ENCODE results near the gene KLHL29. TPM values are rescaled to one million over a fixed set of nuclear protein-coding genes. Genes with fewer than 3 reads are reported as not detected.

Gene KLHL29
- polyA plus RNA-seq, 3 donors, result 0.03 TPM; not detected in 2

DNA sequence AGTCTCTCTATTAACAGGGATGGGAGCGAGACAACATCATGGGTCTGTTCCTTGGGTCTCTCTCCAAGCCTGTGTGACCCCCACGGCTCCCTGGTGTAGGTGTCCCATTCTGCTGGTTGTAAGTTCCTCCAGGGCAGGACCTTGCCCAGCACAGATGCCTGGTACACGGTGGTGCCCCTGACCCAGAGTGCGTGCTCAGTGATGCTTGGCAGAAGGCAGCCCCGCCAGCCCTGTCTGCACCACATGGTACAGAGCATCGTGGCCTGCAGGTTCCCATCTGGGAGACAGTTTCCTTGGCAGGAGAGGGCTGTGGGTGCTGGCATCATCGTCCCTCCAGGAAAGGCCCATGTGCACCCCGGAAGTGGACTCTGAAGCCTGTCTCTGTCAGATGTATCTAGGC is 249.0 kb downstream of the KLHL29 start:
- no peak overlapping the region for H3K27ac ChIP-seq (ENCODE audit: low read depth in 1 of 2, low read length in 2 of 2)
- H3K36me3 ChIP-seq (replicated peaks in 1 of 2; ENCODE audit: control insufficient read depth in 1 of 2, insufficient read depth in 2 of 2, low read length in 2 of 2), result no peaks in the 10 kb centered on the region
- Mint-ChIP-seq H3K36me3 (no peaks in the 10 kb centered on the region), H3K9me3 (peaks cover 0 to 5% (median 0%) of the 10 kb centered on the region in 7 donors), H3K27ac (no peak overlapping the region), H3K4me3 (no peak overlapping the region), H3K4me1 (no peaks in the 10 kb centered on the region), H3K27me3 (ENCODE audit: low read depth in 3 of 3) (peaks cover 6 to 9% (median 9%) of the 10 kb centered on the region in 3 donors)
- no peak overlapping the region for H3K4me2 ChIP-seq (replicated peaks; ENCODE audit: extremely low read depth, low read length, poor library complexity, severe bottlenecking)
- no peaks in the 10 kb centered on the region for H4K20me1 ChIP-seq (ENCODE audit: insufficient read depth, low read length)
- no peak for DNase-seq
- 100% methylated on average over 7 of the region's 8 CpGs for WGBS (ENCODE audit: insufficient coverage)
- H3K9ac ChIP-seq (ENCODE audit: insufficient read depth, low read length, poor library complexity, severe bottlenecking), result no peak overlapping the region
- peaks cover 0 to 2% of the 10 kb centered on the region in 2 donors for H3K27me3 ChIP-seq (ENCODE audit: control insufficient read depth in 2 of 2, insufficient read depth in 2 of 2, low read length in 2 of 2)
- TF ChIP-seq, protein P1, sequence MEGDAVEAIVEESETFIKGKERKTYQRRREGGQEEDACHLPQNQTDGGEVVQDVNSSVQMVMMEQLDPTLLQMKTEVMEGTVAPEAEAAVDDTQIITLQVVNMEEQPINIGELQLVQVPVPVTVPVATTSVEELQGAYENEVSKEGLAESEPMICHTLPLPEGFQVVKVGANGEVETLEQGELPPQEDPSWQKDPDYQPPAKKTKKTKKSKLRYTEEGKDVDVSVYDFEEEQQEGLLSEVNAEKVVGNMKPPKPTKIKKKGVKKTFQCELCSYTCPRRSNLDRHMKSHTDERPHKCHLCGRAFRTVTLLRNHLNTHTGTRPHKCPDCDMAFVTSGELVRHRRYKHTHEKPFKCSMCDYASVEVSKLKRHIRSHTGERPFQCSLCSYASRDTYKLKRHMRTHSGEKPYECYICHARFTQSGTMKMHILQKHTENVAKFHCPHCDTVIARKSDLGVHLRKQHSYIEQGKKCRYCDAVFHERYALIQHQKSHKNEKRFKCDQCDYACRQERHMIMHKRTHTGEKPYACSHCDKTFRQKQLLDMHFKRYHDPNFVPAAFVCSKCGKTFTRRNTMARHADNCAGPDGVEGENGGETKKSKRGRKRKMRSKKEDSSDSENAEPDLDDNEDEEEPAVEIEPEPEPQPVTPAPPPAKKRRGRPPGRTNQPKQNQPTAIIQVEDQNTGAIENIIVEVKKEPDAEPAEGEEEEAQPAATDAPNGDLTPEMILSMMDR (IDR thresholded peaks at IDR 0.05), result no peak
- intact Hi-C loops (cut with micrococcal nuclease), result no loop called here
- no peaks in the 10 kb centered on the region for H3K4me1 ChIP-seq (ENCODE audit: control insufficient read depth in 1 of 2, insufficient read depth in 2 of 2, low read length in 2 of 2)
- no peak overlapping the region for H3K4me3 ChIP-seq (replicated peaks in 1 of 3; ENCODE audit: low read depth in 2 of 3, low read length in 3 of 3)
- H3K9me3 ChIP-seq (replicated peaks in 1 of 2; ENCODE audit: control insufficient read depth in 1 of 2, insufficient read depth in 1 of 2, low read length in 2 of 2), result no peaks in the 10 kb centered on the region
- H3K79me2 ChIP-seq (ENCODE audit: insufficient read depth, low read length), result no peaks in the 10 kb centered on the region
- no peak overlapping the region for H2AFZ ChIP-seq (ENCODE audit: insufficient read depth, low read depth, low read length, poor library complexity, severe bottlenecking)

- Histone ChIP-seq H3K4me3 (replicated peaks in 1 of 3; ENCODE audit: low read depth in 2 of 3, low read length in 3 of 3) (no peak overlapping the region), H2AFZ (ENCODE audit: insufficient read depth, low read depth, low read length, poor library complexity, severe bottlenecking) (no peak overlapping the region), H3K79me2 (ENCODE audit: insufficient read depth, low read length) (no peaks in the 10 kb centered on the region), H3K4me2 (replicated peaks; ENCODE audit: extremely low read depth, low read length, poor library complexity, severe bottlenecking) (no peak overlapping the region), H3K27ac (ENCODE audit: low read depth in 1 of 2, low read length in 2 of 2) (no peak overlapping the region), H3K9ac (ENCODE audit: insufficient read depth, low read length, poor library complexity, severe bottlenecking) (no peak overlapping the region), H3K27me3 (ENCODE audit: control insufficient read depth in 2 of 2, insufficient read depth in 2 of 2, low read length in 2 of 2) (no peaks in the 10 kb centered on the region), H3K36me3 (replicated peaks in 1 of 2; ENCODE audit: control insufficient read depth in 1 of 2, insufficient read depth in 2 of 2, low read length in 2 of 2) (no peaks in the 10 kb centered on the region), H3K9me3 (replicated peaks in 1 of 2; ENCODE audit: control insufficient read depth in 1 of 2, insufficient read depth in 1 of 2, low read length in 2 of 2) (no peaks in the 10 kb centered on the region), H3K4me1 (ENCODE audit: control insufficient read depth in 1 of 2, insufficient read depth in 2 of 2, low read length in 2 of 2) (no peaks in the 10 kb centered on the region), H4K20me1 (ENCODE audit: insufficient read depth, low read length) (no peaks in the 10 kb centered on the region)
- Mint-ChIP-seq H3K4me1 (no peaks in the 10 kb centered on the region), H3K27me3 (ENCODE audit: low read depth in 3 of 3) (peaks cover 5 to 7% (median 7%) of the 10 kb centered on the region in 3 donors), H3K36me3 (no peaks in the 10 kb centered on the region), H3K4me3 (no peak overlapping the region), H3K9me3 (peaks cover 0 to 5% (median 0%) of the 10 kb centered on the region in 7 donors), H3K27ac (no peak overlapping the region)
- DNase-seq, result no peak
- intact Hi-C loops (cut with micrococcal nuclease), result no loop called here
- TF ChIP-seq, protein P1 (IDR thresholded peaks at IDR 0.05), result no peak
- 78% methylated on average over 15 of the region's 23 CpGs for WGBS (ENCODE audit: insufficient coverage)
These were observed 250.7 kb downstream of the KLHL29 start for GRCh38 chr2:23635442-23636340.
